Stomach (tissue), 9 donors: ENCODE measurements around the gene SORCS2. TPM values are rescaled to one million over a fixed set of nuclear protein-coding genes. Genes with fewer than 3 reads are reported as not detected.

Source experiments
- DNase-seq, 2 donors: peaks; one replicate each; pipeline versions ENCODE4 v3.0.0 to v3.0.0-alpha.2; 2013 to 2019
- H3K27ac ChIP-seq, 5 donors: fragments of 200-600 bp in 4 of 5; sonication (generic) in 4 of 5; one replicate each; pipeline ENCODE4 v1.5.1; 2013 to 2019; ENCODE audit warnings: mild to moderate bottlenecking in 1 of 5, moderate library complexity in 1 of 5
- H3K27me3 ChIP-seq, 3 donors: fragments of 200-600 bp; sonication (generic); one replicate each; pipeline ENCODE4 v1.5.1; 2017 to 2019; ENCODE audit warnings: mixed run types in 1 of 3
- H3K36me3 ChIP-seq, 4 donors: fragments of 200-600 bp; sonication (generic); 1 replicate in 3 of 4; 2 replicates in 1 of 4; pipeline ENCODE4 v1.5.1; 2016 to 2019
- H3K4me1 ChIP-seq, 4 donors: fragments of 200-600 bp; sonication (generic); one replicate each; pipeline ENCODE4 v1.5.1; 2016 to 2019
- H3K4me3 ChIP-seq, 4 donors: fragments of 200-600 bp; sonication (generic) in 3 of 4; one replicate each; pipeline ENCODE4 v1.5.1; 2016 to 2019; ENCODE audit warnings: mild to moderate bottlenecking in 1 of 4
- H3K9me3 ChIP-seq, 4 donors: fragments of 200-600 bp; sonication (generic); one replicate each; pipeline ENCODE4 v1.5.1; 2016 to 2019
- CTCF ChIP-seq, 7 experiments: fragments of 450-650 bp in 4 of 7; fragments of 200-600 bp in 3 of 7; sonication (generic) in 3 of 7; IDR thresholded peaks; one replicate each; pipeline ENCODE4 v1.5.1; 2016 to 2019; ENCODE audit warnings: antibody characterized with exemption in 7 of 7, control low read depth in 2 of 7, mild to moderate bottlenecking in 1 of 7
- EP300 ChIP-seq: sonication (generic); formaldehyde crosslinking; IDR thresholded peaks from one replicate; pipeline ENCODE4 v1.6.1; 2017; ENCODE audit warnings: antibody characterized with exemption
- POLR2A ChIP-seq, 4 donors: fragments of 450-650 bp; IDR thresholded peaks; one replicate each; pipeline ENCODE4 v1.6.1; 2016; ENCODE audit warnings: antibody characterized with exemption in 4 of 4, control low read depth in 2 of 4, mild to moderate bottlenecking in 1 of 4, moderate library complexity in 1 of 4
- POLR2AphosphoS5 ChIP-seq, 3 donors: sonication (generic); formaldehyde crosslinking; IDR thresholded peaks; one replicate each; pipeline ENCODE4 v1.6.1; 2016; ENCODE audit warnings: antibody characterized with exemption in 3 of 3
- WGBS, 5 donors: extraction: QIAGEN DNeasy Blood & Tissue Kit in 3 of 5; methylation state at CpG; one replicate each; pipeline versions ENCODE4 v1.1.5 to v1.1.7; 2013 to 2018; 5-methylcytosine and 5-hydroxymethylcytosine counted together
- intact Hi-C: fragments of 100-400 bp; cut with DNase I; formaldehyde crosslinking; loops from one replicate; pipeline ENCODE4 v1.15.1; 2023; ENCODE audit warnings: low total_unique reads
- polyA plus RNA-seq, 3 donors: library from polyadenylated mRNA; stranded (reverse); fragments of 200-250 nt; gene quantifications; one replicate each; pipeline ENCODE4 v1.2.3, GENCODE V29; 2013
- total RNA-seq, 5 donors: library from RNA; depleted of rRNA; stranded (reverse); fragments of >200 nt; gene quantifications; one replicate each; pipeline versions ENCODE4 v1.1.0 to v1.2.3, GENCODE V29; 2014 to 2016
- donor health status: healthy with polysubstance abuse.
- donor health status: Bipolar disorder and iron deficiency.
- donor health status: healthy.

The SORCS2 gene
- total and polyA plus RNA-seq, 8 donors, result under 0.01 to 13.0 (median 0.50) TPM; not detected in 1

- Histone ChIP-seq H3K4me3 (no peak overlapping the region), H3K36me3 (peaks cover 13 to 63% (median 53%) of the 10 kb centered on the region in 4 donors), H3K9me3 (no peaks in the 10 kb centered on the region), H3K27me3 (no peaks in the 10 kb centered on the region), H3K27ac (peak overlapping the region in 2 of 5 donors; percentile 29 to 41), H3K4me1 (peaks cover 7 to 46% (median 24%) of the 10 kb centered on the region in 4 donors)
- intact Hi-C loops, result no loop called here
- TF ChIP-seq POLR2A (IDR thresholded peaks at IDR 0.05) (no peak), EP300 (no peak), POLR2AphosphoS5 (IDR thresholded peaks at IDR 0.05) (no peak), CTCF (IDR thresholded peaks at IDR 0.05) (no peak)
- 82 to 92% (median 87%) methylated on average over 17 of the region's 17 CpGs for WGBS, 5 donors
- DNase-seq, result no peak
Observed at GRCh38 chr4:7781993-7782392, 589.7 kb downstream of the SORCS2 start.

DNA sequence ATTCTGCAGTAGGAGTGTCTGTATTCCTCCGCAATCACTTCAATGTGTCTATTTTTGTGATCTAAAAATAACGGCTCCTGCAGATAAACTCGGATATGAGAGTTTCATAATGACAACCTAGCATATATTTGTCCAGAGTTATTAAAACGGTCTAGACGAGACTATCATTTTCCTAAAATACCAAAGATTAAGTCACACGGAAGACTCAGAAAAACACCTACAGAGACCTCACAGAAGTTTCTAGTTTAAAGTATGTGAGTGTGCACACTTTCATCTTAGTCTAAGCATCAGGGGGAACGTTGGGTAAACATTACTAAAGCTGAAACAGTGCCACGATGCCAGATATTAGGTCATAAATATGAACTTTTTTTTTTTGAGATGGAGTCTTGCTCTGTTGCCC is 590.4 kb downstream of the SORCS2 start:
- H3K9me3 ChIP-seq, result no peaks in the 10 kb centered on the region
- intact Hi-C loops, result no loop called here
- no peak for TF ChIP-seq CTCF (IDR thresholded peaks at IDR 0.05)
- TF ChIP-seq POLR2A (IDR thresholded peaks at IDR 0.05), result no peak
- TF ChIP-seq POLR2AphosphoS5 (IDR thresholded peaks at IDR 0.05), result no peak
- no peak for TF ChIP-seq EP300
- no peak for DNase-seq
- H3K27me3 ChIP-seq, result no peaks in the 10 kb centered on the region
- peaks cover 7 to 40% (median 24%) of the 10 kb centered on the region in 4 donors for H3K4me1 ChIP-seq
- peak overlapping the region in 1 of 5 donors; percentile 41 for H3K27ac ChIP-seq
- H3K4me3 ChIP-seq, result no peak overlapping the region
- H3K36me3 ChIP-seq, result peaks cover 10 to 60% (median 50%) of the 10 kb centered on the region in 4 donors
- WGBS, 5 donors, result 53 to 70% (median 57%) methylated on average over 8 of the region's 8 CpGs

DNA sequence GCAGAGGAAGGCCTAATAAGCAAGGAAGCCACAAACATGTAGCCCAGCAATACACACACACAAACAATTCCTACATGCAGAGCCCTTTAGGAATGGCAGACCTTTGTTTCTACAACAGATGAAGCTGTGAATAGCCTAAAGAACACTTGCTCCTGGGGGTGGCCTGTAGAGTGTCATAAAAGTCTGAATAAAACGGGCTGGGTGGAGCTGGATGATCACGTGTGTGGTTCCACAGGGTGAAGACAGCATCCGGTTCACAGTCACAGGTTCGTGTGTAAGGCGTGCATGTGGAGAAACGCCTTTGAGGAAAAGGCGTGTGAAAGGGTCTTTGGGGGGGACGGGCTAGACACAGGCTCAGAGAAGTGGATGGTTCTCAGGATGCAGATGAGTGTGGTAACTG is 591.2 kb downstream of the SORCS2 start:
- 84 to 96% (median 92%) methylated on average over 8 of the region's 8 CpGs for WGBS, 5 donors
- Histone ChIP-seq H3K4me1 (peaks cover 7 to 38% (median 20%) of the 10 kb centered on the region in 4 donors), H3K27me3 (no peaks in the 10 kb centered on the region), H3K9me3 (no peaks in the 10 kb centered on the region), H3K4me3 (no peak overlapping the region), H3K36me3 (peaks cover 8 to 58% (median 46%) of the 10 kb centered on the region in 4 donors), H3K27ac (no peak overlapping the region)
- DNase-seq, result no peak
- TF ChIP-seq POLR2AphosphoS5 (IDR thresholded peaks at IDR 0.05) (no peak), CTCF (IDR thresholded peaks at IDR 0.05) (no peak), EP300 (no peak), POLR2A (IDR thresholded peaks at IDR 0.05) (no peak)
- intact Hi-C loops, result no loop called here

GRCh38 chr4:7784131-7784870 is 592.0 kb downstream of the SORCS2 start:
- WGBS, 5 donors, result 91 to 96% (median 95%) methylated on average over 13 to 14 of the region's 14 CpGs
- H3K4me1 ChIP-seq, result peaks cover 7 to 31% (median 16%) of the 10 kb centered on the region in 4 donors
- H3K27me3 ChIP-seq, result no peaks in the 10 kb centered on the region
- H3K4me3 ChIP-seq, result no peak overlapping the region
- DNase-seq, result no peak
- TF ChIP-seq POLR2A (IDR thresholded peaks at IDR 0.05), result no peak
- TF ChIP-seq POLR2AphosphoS5 (IDR thresholded peaks at IDR 0.05), result no peak
- TF ChIP-seq CTCF (IDR thresholded peaks at IDR 0.05), result no peak
- no peak for TF ChIP-seq EP300
- intact Hi-C loops, result no loop called here
- H3K9me3 ChIP-seq, result no peaks in the 10 kb centered on the region
- no peak overlapping the region for H3K27ac ChIP-seq
- peaks cover 8 to 62% (median 48%) of the 10 kb centered on the region in 4 donors for H3K36me3 ChIP-seq
